Glomerular endothelial cell (primary cell): ENCODE measurements around the gene VAV3. TPM values are rescaled to one million over a fixed set of nuclear protein-coding genes. Genes with fewer than 3 reads are reported as not detected.
A peak's percentile ranks its signal among the peaks of the same experiment; 100 is the strongest.
"Not testable (repeated sequence)": the region's sequence is repeated elsewhere in the genome, so short reads cannot be mapped to it uniquely, and the experiment has no call there.

ENCODE experiments used
- DNase-seq: peaks from one replicate; pipeline ENCODE4 v3.0.0-alpha.2; 2011; ENCODE audit warnings: low read depth, low spot score; ENCODE audit errors: extremely low read depth
- total RNA-seq: library from RNA; depleted of rRNA; stranded (reverse); fragments of >200 nt; gene quantifications from 2 replicates; pipeline ENCODE4 v1.2.3, GENCODE V29; 2015

The VAV3 gene, protein sequence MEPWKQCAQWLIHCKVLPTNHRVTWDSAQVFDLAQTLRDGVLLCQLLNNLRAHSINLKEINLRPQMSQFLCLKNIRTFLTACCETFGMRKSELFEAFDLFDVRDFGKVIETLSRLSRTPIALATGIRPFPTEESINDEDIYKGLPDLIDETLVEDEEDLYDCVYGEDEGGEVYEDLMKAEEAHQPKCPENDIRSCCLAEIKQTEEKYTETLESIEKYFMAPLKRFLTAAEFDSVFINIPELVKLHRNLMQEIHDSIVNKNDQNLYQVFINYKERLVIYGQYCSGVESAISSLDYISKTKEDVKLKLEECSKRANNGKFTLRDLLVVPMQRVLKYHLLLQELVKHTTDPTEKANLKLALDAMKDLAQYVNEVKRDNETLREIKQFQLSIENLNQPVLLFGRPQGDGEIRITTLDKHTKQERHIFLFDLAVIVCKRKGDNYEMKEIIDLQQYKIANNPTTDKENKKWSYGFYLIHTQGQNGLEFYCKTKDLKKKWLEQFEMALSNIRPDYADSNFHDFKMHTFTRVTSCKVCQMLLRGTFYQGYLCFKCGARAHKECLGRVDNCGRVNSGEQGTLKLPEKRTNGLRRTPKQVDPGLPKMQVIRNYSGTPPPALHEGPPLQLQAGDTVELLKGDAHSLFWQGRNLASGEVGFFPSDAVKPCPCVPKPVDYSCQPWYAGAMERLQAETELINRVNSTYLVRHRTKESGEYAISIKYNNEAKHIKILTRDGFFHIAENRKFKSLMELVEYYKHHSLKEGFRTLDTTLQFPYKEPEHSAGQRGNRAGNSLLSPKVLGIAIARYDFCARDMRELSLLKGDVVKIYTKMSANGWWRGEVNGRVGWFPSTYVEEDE
- 10.1 and 16.4 TPM in 2 replicates for total RNA-seq

- no peak for DNase-seq
These were observed at the start of gene VAV3 for GRCh38 chr1:107965110-107965991. TSS of gene VAV3 (minus strand) at chr1:107965180. CDS start at chr1:107964869, 311 bp downstream.

DNA sequence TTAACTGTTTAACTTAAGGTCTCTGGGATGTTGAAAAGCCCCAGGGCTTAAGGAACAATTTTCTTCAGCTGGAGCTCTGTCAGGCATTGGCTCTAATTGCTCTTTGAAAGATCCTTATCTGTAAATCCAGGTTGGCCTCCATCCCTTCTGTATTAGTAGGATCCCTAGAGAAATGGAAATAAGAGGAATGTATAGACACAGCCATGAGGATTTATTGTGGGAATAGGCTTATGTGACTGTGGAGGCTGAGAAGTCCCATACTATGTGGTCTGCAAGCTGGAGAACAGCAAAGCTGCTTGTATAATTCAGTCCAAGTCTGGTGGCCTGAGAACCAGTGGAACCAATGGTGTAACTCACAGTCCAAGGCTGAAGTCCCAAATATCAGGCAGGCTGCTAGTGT lies 47.6 kb upstream of the VAV3 start:
- DNase-seq, result no peak

DNA sequence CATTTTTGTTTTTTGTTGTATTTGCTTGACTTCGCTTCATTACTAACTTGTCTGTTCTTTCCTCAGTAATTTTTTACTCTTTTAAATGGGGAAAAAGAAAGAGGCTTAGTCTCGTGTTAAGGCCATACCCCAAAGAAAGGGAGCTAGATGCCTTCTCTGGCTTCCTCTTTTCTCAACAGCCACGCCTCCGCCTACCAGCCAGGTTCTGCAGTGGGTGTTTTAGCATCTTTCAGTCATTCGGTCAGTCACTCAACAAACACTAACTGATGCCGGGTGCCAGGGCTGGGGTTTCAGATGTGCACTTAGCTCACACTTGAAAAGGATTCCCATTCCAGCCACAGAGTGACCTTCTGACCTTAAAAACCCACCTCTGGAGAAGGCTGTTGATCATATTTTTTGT lies 46.3 kb upstream of the VAV3 start:
- no peak for DNase-seq

- DNase-seq, result no peak
These were observed 45.6 kb upstream of the VAV3 start for GRCh38 chr1:108010581-108010980.

GRCh38 chr1:108009603-108010195 lies 44.7 kb upstream of the VAV3 start:
- DNase-seq, result no peak

- no peak for DNase-seq
These were observed 42.6 kb upstream of the VAV3 start for GRCh38 chr1:108007531-108007930.

DNA sequence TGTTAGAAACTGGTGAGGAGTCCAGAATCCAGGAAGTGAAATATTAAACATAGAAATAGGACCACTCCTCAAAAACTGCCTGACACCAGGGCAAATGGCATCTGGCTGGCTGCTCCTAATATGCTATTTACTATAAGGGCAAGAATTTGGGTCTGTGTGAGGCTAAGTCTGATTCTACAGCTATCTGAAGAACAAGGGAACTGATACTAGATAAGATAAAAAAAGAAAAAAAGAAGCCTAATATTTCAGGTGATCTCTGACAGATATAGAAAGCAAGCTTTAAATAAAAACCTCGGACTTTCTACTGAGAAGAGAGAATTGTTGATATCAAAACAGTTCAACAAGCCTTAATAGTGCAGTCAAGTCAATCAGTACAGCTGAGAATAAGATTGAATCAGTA lies 42.1 kb upstream of the VAV3 start:
- DNase-seq, result no peak

- DNase-seq, result not testable (repeated sequence)
These were observed 39.9 kb upstream of the VAV3 start for GRCh38 chr1:108004919-108005318.

DNA sequence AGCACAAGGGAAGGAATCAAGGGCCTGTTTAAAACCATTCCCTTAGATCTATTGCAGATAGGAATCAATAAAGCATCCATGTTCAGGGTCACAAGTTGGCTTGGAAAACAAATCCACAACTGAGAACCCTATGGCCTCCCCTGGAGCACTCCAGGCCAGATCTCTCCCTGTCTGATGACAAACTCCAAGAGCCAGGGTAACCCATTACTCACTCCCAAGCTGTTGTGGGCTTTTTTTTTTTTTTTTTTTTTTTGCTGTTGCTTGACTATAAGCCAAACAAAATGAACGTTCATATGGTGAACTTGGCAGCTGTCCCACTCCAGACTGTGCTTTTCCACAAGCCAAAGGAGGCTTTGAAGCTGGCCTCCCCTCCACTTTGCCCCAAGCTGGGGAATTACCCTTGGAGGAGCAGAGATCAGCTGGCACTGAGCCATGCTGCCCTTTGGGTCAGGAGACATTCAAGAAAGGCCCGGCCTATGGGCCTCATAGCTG lies 35.7 kb upstream of the VAV3 start:
- DNase-seq, result peak; percentile 83

DNA sequence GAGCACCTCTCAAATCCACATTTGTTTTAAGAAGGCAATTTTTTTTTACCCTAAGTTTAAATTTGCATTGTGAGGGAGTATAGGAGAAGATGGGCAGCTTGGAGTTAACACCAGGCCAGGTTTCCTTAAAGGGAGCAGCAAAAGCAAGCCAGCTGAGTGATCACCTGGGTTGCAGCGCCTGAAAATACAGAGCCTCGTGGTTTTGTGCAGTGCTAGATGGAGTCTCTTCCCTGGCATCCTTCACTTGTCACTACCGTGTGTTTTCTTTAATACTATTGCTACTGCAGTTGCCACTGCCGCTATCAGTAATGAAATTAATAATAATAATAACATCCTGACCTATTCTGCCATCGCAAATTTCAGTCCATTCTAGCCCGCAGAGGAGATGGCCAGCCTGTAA lies 35.2 kb upstream of the VAV3 start:
- no peak for DNase-seq

DNA sequence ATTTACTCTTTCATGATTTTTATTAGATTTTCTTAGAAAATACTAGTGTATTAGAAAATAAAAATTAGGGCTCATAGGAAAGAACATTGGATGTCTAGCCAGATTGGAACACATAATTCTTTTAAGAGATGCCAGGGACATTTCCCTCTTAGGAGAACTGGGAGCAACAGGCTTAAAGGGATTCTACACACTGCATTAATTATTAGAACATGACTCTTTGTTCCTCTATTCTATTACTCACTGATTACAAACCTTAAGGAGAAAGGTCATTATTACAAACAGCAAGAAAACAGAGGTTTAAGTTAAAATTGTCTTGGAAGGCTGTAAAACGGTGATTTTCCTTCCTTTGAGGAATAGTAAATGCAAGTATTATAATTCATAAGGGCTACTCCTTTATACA lies 32.9 kb upstream of the VAV3 start:
- no peak for DNase-seq

GRCh38 chr1:107993920-107994319 lies 28.9 kb upstream of the VAV3 start:
- DNase-seq, result no peak

DNA sequence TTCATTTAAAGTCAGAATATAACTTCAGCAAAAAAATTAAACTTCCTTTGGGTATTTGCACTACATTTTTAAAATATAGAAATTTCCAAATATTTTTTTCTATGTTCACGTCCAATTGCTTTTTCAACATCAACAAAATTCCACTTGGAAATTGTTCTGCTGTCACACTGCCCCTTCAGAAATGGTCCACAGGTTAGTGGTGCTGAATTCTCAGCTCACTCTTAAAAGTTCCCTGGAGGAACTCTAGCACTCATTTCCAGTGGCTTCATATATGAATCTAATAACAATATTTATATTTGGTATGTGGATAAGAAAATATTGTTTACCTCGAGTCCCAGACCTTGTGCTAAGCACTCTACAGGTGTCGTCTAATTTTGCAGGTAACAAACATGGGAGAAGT lies 27.4 kb upstream of the VAV3 start:
- DNase-seq, result no peak

DNA sequence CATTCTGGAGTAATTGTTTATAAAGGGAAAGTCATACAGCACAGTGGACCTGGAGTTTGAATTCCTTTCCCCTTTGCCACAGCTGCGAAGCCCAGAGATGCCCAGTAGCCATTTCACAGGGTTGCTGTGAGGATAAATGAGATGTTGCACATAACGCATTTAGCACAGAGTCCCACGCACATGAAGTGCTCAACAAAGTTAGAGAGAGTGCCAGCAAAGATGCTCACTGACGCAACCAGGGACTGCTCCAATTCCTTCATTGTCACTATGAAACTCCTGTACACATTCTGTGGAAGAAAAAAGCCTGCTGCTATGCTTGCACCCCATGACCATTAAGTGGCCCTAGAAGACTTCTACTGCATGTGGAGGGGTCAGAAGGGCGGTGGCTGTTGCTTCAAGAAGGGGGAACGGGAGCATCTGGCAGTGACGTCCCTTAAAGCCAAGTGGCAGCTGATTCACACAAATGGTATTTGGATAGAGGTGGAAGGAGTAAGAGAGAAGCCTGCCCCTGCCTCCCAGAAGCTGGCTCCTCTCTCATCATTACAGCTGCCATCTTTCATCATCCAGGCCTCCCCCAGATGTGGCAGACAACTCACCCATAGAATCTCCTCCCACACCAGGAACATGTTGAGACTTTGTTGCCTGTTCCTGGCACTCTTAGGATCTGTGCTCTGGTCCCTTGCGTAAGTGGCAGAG lies 26.5 kb upstream of the VAV3 start:
- no peak for DNase-seq

DNA sequence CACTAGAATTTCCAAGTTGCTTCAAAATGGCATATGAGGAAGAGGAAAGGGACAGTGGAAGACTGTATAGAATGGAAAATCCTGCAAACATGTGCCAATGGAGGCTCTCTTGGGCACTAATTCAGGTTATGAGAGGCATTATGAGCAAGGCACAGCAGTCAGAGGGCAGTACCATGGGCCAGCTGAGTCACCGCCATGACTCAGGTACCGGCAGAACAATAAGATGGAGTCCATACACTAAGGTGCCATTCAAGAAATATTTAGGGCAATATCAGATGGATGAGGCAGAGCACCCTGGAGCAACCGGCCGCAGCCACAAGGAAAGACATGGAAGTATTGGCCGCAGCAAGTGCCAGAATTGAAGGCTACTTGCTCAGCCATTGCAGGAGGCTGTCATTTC lies 25.6 kb upstream of the VAV3 start:
- no peak for DNase-seq

GRCh38 chr1:107981277-107981676 lies 16.3 kb upstream of the VAV3 start:
- no peak for DNase-seq

DNA sequence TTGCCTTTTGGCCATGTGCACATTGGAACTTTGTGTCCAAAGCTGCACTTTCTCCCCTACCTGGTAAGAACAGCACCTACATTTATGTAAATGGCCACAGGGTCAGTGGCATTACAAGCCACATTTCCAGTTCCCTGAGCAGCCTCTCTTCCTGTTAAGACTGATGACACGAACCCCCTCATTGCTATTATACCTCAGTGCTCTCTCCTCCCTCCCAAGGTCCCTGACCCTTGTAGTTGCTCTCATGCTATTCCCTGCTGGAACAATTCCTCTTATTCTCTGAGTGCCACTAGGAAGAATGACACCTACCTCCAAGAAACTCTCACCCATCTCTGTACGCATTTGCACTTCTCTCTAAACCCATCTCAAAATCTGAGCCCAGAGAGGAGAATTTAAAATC lies 14.9 kb upstream of the VAV3 start:
- DNase-seq, result no peak

DNA sequence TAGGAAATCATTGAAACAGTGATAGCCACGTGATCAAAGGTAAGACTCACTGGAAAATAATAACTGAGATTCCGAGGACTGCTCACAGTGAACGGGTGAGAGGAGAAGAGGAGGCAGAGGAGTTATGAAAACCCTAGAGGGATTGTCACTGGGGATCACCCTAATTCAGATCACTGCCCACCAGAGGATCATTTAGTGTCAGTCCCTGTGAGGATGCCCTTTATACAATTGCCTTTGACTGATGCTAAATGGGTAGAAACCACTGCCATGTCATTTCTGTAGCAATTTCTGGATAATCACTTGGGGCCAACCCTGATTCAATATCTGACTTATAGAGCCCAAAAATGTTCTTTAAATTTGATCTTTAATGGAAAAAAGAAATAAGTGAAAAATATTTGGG lies 14.1 kb upstream of the VAV3 start:
- no peak for DNase-seq

DNA sequence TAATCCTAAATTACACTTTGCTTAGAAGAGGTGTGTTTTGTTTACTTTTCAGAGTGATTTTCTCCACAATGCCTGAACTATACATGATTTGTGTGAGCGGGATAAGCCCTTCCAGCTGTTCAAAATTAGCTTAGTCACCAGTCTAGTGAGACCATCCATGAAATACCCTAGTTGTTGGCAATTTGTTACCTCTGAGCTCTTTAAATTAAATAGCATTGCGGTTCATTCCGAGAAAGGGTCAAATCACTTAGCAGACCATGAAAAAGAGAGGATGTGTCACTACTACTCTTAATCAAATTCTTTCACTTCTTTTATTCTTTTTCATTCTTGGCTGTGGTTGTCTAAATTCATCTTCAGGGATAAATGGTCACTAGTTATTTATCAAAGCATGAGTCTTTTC lies 11.9 kb upstream of the VAV3 start:
- DNase-seq, result no peak

GRCh38 chr1:107976431-107976830 lies 11.5 kb upstream of the VAV3 start:
- no peak for DNase-seq
